Globus pallidus (tissue), 1 donor: ENCODE measurements around the gene IL6ST.
A peak's percentile ranks its signal among the peaks of the same experiment; 100 is the strongest.
"Not testable (repeated sequence)": the region's sequence is repeated elsewhere in the genome, so short reads cannot be mapped to it uniquely, and the experiment has no call there.

Experiments
- DNase-seq: peaks from one replicate; pipeline ENCODE4 v3.0.0-alpha.2; 2015; ENCODE audit warnings: low spot score

The IL6ST gene

GRCh38 chr5:55994495-55994997, at the start of gene IL6ST:
Gene IL6ST (minus strand): TSS chr5:55994963. CDS start chr5:55976278, 18,685 bp downstream.
- no peak for DNase-seq

GRCh38 chr5:56039985-56040384, 45.2 kb upstream of the IL6ST start:
- DNase-seq: peak; percentile 43

GRCh38 chr5:56038206-56038605, 43.4 kb upstream of the IL6ST start:
- DNase-seq: not testable (repeated sequence)

DNA sequence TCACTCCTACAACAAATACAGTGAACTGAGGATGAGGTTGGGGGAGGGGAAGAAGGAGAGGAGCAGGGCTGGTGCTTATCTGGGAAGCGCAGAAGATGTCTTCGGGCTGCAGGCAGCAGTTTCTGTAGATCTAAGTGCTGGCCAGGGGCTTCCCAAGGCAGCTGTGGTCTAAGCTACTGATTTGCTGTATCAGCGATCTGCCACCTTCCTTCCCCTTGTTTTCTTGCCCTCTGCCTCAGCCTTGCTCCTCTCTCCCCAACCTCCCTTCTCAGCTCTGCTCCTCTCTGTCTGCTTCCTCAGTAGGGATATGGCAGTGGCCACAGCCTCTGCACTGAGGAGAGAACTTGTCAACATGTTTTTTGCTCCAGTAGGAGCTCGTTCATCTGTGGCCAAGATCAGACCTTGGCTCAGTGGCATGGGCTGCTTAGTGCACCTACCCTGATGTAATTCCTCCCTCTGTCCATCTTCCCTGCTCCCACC, 42.8 kb upstream of the IL6ST start:
- DNase-seq: peak; percentile 51

- DNase-seq: not testable (repeated sequence)
Measured at GRCh38 chr5:56035394-56035793, 40.6 kb upstream of the IL6ST start.

DNA sequence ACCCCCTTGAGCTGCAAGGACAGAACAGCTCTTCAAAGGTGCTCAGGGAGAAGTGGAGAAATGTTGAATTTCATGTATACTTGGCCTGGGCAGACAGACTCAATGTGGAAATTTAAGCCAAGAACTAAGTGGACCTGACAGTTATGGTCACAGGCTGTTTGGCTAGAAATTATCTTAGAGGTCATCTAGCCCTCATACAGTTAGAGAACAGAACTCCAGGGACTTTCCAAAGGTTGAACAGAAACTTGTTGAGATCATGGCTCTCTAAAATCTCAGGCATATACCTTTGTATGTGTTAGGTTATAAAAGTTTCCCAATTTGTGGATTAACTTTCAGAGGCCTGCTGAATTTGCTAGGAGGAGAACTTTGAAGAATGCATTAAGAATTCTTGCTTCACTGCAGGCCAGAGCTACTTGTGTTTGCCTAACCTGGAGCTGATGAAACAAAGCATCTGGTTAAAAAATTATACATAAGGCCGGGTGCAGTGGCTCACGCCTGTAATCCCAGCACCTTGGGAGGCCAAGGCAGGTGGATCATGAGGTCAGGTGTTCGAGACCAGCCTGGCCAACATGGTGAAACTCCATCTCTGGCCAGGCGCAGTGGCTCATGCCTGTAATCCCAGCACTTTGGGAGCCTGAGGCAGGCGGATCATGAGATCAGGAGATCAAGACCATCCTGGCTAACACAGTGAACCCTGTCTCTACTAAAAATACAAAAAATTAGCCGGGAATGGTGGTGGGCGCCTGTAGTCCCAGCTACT, 35.3 kb upstream of the IL6ST start:
- not testable (repeated sequence) for DNase-seq

DNA sequence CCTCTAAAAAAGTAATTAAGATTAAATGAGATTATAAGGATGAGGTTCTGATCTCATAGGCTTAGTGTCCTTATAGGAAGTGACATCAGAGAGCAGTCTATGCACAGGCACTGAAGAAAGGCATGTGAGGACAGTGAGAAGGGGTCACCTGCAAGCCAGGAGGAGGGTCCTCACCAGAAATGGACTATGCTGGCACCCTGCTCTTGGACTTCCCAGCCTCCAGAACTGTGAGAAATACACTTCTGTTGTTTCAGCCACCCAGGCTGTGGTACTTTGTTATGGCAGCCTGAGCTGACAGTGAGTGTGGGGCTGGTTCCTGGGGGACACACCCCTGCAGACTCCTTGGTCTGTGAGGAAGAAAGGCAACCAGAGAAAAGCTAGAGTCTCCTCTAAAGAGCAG, 34.7 kb upstream of the IL6ST start:
- DNase-seq: no peak

DNA sequence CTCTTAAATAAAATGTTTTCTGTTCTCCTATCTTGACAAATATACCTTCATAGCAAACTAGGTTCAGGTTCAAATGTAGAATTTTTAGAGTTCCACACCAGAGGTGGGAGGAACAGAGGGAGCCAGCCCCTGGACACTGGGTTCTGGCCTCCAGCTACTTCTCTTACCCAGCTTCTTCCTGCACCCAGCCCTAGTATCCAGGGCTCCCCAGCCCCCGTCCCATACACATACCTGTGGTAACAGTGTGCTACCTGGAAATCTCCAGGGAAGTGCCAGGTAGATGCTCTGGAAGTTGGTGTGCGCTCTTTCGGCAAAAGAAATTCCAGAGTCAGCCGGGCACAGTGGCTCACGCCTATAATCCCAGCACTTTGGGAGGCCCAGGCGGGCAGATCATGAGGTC, 33.9 kb upstream of the IL6ST start:
- no peak for DNase-seq

- no peak for DNase-seq
Measured at GRCh38 chr5:56026863-56027300, 32.1 kb upstream of the IL6ST start.

- DNase-seq: no peak
Measured at GRCh38 chr5:56025151-56025885, 30.6 kb upstream of the IL6ST start.

- no peak for DNase-seq
Measured at GRCh38 chr5:56024810-56025150, 30.0 kb upstream of the IL6ST start.

- no peak for DNase-seq
Measured at GRCh38 chr5:56023296-56023695, 28.5 kb upstream of the IL6ST start.

DNA sequence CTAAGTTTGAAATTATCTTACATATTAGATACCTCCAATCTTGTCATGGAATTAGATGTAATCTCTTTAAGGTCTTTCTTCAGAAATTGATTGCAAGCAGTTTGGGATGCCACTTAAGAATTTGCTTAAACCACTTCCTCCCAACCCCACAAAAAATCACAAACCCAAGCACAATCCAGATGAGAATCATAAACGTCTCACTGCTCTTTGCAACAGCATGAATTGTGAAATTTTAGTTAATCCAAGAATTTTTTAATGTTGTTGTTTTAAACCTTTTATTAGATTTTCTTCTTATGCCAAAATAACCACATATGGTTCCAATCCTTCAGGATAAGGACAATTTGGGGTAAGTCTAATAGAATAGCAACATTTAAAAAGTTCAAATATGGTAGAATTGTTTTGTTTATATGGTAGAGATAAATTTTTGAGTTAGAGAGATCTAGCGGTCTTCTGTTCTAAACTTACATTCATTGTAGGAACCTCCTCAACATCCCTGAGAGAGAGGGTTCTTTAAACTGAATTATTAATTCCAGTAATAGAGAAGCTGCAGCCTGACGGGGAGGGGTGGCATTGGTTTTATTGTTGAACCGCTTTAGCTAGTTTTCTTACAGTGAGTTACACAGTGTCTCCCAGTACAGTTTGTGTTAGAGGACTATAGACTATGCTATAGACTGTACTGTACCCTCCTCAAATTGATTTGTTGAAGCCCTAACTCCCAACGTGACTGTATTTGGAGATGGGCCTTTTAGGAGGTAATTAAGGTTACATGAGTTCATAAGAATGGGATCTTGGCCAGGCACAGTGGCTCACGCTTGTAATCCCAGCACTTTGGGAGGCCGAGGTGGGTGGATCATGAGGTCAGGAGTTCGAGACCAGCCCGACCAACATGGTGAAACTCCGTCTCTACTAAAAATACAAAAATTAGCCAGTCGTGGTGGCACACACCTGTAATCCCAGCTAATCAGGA, 24.8 kb upstream of the IL6ST start:
- no peak for DNase-seq

DNA sequence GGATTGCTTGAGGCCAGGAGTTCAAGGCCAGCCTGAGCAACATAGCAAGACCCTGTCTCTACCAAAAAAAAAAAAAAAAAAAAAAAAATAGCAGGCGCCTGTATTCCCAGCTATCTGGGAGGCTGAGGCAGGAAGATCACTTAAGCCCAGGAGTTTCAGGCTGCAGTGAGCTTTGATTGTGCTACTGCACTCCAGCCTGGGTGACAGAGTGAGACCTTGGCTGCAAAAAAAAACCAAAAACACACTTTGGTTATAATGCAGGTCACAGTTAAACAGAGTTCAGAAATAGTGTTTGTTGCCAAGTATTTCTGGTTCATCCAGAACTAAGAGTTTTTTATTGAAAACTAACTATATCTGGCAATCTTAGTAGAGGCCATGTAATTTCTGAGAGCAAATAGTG, 24.1 kb upstream of the IL6ST start:
- no peak for DNase-seq

- not testable (repeated sequence) for DNase-seq
Measured at GRCh38 chr5:56014701-56015100, 19.9 kb upstream of the IL6ST start.

- DNase-seq: not testable (repeated sequence)
Measured at GRCh38 chr5:56013939-56014338, 19.2 kb upstream of the IL6ST start.

GRCh38 chr5:56012281-56012963, 17.7 kb upstream of the IL6ST start:
- no peak for DNase-seq

GRCh38 chr5:56011835-56012234, 17.1 kb upstream of the IL6ST start:
- DNase-seq: no peak

DNA sequence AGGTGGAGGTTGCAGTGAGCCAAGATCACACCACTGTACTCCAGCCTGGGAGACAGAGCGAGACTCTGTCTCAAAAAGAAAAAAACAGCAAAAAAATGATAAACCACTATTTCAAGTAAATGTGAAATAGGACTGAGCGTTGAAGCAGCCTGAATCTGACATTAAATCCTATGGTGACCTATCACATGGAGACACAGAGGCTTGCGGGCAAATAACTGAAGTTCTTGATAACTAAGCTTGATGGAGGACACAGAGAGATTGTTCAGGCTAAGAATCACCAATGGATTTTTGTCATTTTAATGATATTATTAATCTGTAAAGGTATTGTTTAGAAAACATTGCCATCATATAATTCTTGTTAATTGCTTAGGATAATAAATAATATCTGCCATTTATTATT, 15.7 kb upstream of the IL6ST start:
- DNase-seq: no peak

- DNase-seq: no peak
Measured at GRCh38 chr5:56006600-56006999, 11.8 kb upstream of the IL6ST start.

DNA sequence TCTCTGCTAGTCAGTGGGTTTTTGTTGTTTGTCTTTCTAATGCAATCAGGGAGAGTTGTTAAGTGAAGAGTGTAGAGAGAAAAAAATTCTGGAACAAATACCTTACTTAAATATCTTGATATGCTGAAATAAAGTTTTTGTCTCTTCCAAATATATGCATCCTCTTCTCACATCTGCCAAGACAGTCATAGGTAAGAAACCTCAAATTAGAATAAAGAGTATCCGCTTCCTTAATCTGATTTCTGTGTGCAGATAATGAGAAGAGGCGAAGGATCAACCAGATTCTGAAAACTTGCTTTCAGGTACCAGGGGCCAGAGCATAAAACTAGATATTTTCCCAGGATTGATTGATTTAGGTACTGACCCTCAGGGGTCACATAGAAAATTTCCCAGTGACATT, 11.3 kb upstream of the IL6ST start:
- no peak for DNase-seq
